B cell (primary cell): ENCODE measurements around the gene EPOP. TPM values are rescaled to one million over a fixed set of nuclear protein-coding genes. Genes with fewer than 3 reads are reported as not detected.
"Not testable (repeated sequence)": the region's sequence is repeated elsewhere in the genome, so short reads cannot be mapped to it uniquely, and the experiment has no call there.

ENCODE experiments used
- ATAC-seq: fragments of 200-7000 bp; cut with Tn5 transposase; one replicate; pipeline ENCODE4 v1.10.0; 2021; ENCODE audit warnings: low read depth, mild to moderate bottlenecking, moderate number of reproducible peaks, moderate library complexity
- CTCF ChIA-PET: fragments of 350-600 bp; sonication (Branson Sonifier 250); formaldehyde crosslinking; loops from one replicate; lab custom pipeline; 2021; ENCODE audit warnings: antibody characterized with exemption, inconsistent platforms; lab: Charles Lee
- POLR2A ChIA-PET: fragments of 350-600 bp; sonication (Branson Sonifier 250); formaldehyde crosslinking; loops from one replicate; lab custom pipeline; 2021; ENCODE audit warnings: antibody characterized with exemption; lab: Charles Lee
- DNase-seq: peaks from one replicate; pipeline ENCODE4 v3.0.0; 2013
- H2AFZ ChIP-seq: 2 replicates; pipeline ENCODE4 v1.6.1; 2012; ENCODE audit warnings: mild to moderate bottlenecking, low read depth, low read length; ENCODE audit not compliant: insufficient read depth, poor library complexity, severe bottlenecking
- H3K27ac ChIP-seq, 2 donors: 1 replicate in 1 of 2; 2 replicates in 1 of 2; pipeline ENCODE4 v1.5.1; 2012 to 2013; ENCODE audit warnings: low read length in 2 of 2, mild to moderate bottlenecking in 2 of 2, moderate library complexity in 1 of 2
- H3K27me3 ChIP-seq, 4 experiments: fragments of 200-600 bp in 1 of 4; sonication (generic) in 1 of 4; replicated peaks in 1 of 4; 1 replicate in 2 of 4; 2 replicates in 2 of 4; pipeline versions ENCODE4 v1.6.1 to v1.7.0; 2013 to 2016; ENCODE audit warnings: low read length in 3 of 4, mild to moderate bottlenecking in 2 of 4, mixed read lengths in 1 of 4, moderate library complexity in 1 of 4; ENCODE audit not compliant: insufficient read depth in 4 of 4, control insufficient read depth in 3 of 4; ENCODE audit errors: control extremely low read depth in 1 of 4
- H3K36me3 ChIP-seq, 2 experiments: replicated peaks in 1 of 2; 1 replicate in 1 of 2; 2 replicates in 1 of 2; pipeline versions ENCODE4 v1.6.1 to v1.7.1; 2013; ENCODE audit warnings: low read length in 1 of 2; ENCODE audit not compliant: insufficient read depth in 2 of 2, control insufficient read depth in 1 of 2; ENCODE audit errors: control extremely low read depth in 1 of 2, extremely low read depth in 1 of 2
- H3K4me1 ChIP-seq, 2 donors: fragments of 200-600 bp in 1 of 2; sonication (generic) in 1 of 2; 1 replicate in 1 of 2; 2 replicates in 1 of 2; pipeline versions ENCODE4 v1.5.1 to v1.6.1; 2013 to 2017; ENCODE audit warnings: low read length in 2 of 2; ENCODE audit not compliant: control insufficient read depth in 2 of 2, insufficient read depth in 2 of 2
- H3K4me2 ChIP-seq: replicated peaks from 2 replicates; pipeline ENCODE3; 2012; ENCODE audit warnings: mild to moderate bottlenecking, low read depth, low read length; ENCODE audit not compliant: poor library complexity, severe bottlenecking
- H3K4me3 ChIP-seq, 5 experiments: fragments of 200-600 bp in 1 of 5; sonication (generic) in 1 of 5; 1 replicate in 3 of 5; 2 replicates in 2 of 5; pipeline versions ENCODE4 v1.5.1 to v1.7.0; 2011 to 2016; ENCODE audit warnings: low read length in 4 of 5, mild to moderate bottlenecking in 4 of 5, low read depth in 2 of 5, control low read depth in 1 of 5, moderate library complexity in 1 of 5; ENCODE audit not compliant: insufficient read depth in 1 of 5; ENCODE audit errors: control extremely low read depth in 1 of 5, extremely low read depth in 1 of 5
- H3K79me2 ChIP-seq: fragments of 200-600 bp; sonication (generic); one replicate; pipeline ENCODE4 v1.6.0; 2016; ENCODE audit warnings: low read length; ENCODE audit not compliant: control insufficient read depth, insufficient read depth
- H3K9ac ChIP-seq: fragments of 200-600 bp; sonication (generic); 2 replicates; pipeline ENCODE4 v1.6.1; 2017; ENCODE audit warnings: mild to moderate bottlenecking, low read length, moderate library complexity
- H3K9me3 ChIP-seq, 3 donors: one replicate each; pipeline versions ENCODE4 v1.6.1 to v1.7.1; 2013; ENCODE audit warnings: low read length in 2 of 3; ENCODE audit not compliant: control insufficient read depth in 2 of 3, insufficient read depth in 1 of 3; ENCODE audit errors: control extremely low read depth in 1 of 3
- H4K20me1 ChIP-seq: 2 replicates; pipeline ENCODE4 v1.6.0; 2012; ENCODE audit warnings: mild to moderate bottlenecking, low read length; ENCODE audit not compliant: insufficient read depth, control insufficient read depth, poor library complexity, severe bottlenecking
- H3K27ac Mint-ChIP-seq: one replicate; pipeline ENCODE4 v1.8.0; 2021; ENCODE audit warnings: mixed read lengths
- H3K27me3 Mint-ChIP-seq: one replicate; pipeline ENCODE4 v1.8.0; 2021; ENCODE audit warnings: mixed read lengths
- H3K4me1 Mint-ChIP-seq: one replicate; pipeline ENCODE4 v1.8.0; 2021; ENCODE audit warnings: mixed read lengths
- H3K4me3 Mint-ChIP-seq: one replicate; pipeline ENCODE4 v1.8.0; 2021; ENCODE audit warnings: mixed read lengths
- H3K9me3 Mint-ChIP-seq: one replicate; pipeline ENCODE4 v1.8.0; 2022; ENCODE audit warnings: mixed read lengths; ENCODE audit not compliant: insufficient read depth
- EZH2 ChIP-seq: IDR thresholded peaks from 2 replicates; pipeline ENCODE4 v1.6.1; 2012; ENCODE audit warnings: borderline replicate concordance, low read depth, mild to moderate bottlenecking, moderate library complexity, low read length; ENCODE audit not compliant: insufficient read depth, poor library complexity, severe bottlenecking
- WGBS: methylation state at CpG from one replicate; pipeline ENCODE4 v1.1.5; 2013; ENCODE audit warnings: missing lambda C conversion rate; ENCODE audit not compliant: insufficient coverage; 5-methylcytosine and 5-hydroxymethylcytosine counted together
- intact Hi-C: fragments of 100-400 bp; cut with micrococcal nuclease; formaldehyde crosslinking; loops from one replicate; pipeline ENCODE4 v1.10.0; 2022
- polyA plus RNA-seq: library from polyadenylated mRNA; depleted of rRNA; stranded (reverse); fragments of >200 nt; gene quantifications from 2 replicates; pipeline ENCODE4 v1.2.3, GENCODE V29; 2012
- total RNA-seq, 2 donors: library from RNA; stranded (reverse); fragments of 120-200 nt in 1 of 2; gene quantifications; 1 replicate in 1 of 2; 2 replicates in 1 of 2; pipeline versions ENCODE4 v1.2.3 to v1.2.4, GENCODE V29; 2013 to 2022
- TF ChIP-seq, protein P1 (sequence below): fragments of 200-600 bp; IDR thresholded peaks from one replicate; pipeline ENCODE4 v1.8.0; 2022; ENCODE audit warnings: antibody characterized with exemption, mild to moderate bottlenecking

Gene EPOP
- total and polyA plus RNA-seq, 2 donors (not counting 1 experiment from before 2014, with no cell fraction given), result 0.66 to 1.2 TPM

DNA sequence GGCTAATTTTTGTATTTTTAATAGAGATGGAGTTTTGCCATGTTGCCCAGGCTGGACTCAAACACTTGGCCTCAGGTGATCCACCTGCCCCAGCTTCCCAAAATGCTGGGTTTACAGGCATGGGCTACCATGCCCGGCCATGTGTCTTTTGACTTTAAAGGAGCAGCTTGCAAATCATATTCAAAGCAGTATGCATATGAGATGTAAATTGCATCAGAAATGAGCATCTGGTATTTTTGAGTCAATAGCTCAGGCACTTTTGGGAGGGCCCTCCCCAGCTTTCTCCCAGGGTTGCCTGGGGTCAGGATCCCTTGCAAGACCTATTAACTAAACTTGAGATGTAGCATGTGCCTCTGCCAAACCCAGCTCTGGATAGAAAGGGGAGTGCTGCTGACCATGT, 21.5 kb downstream of the EPOP start:
- Histone ChIP-seq H3K27me3 (peaks cover 0 to 35% (median 4%) of the 10 kb centered on the region in 4 experiments), H4K20me1 (no peaks in the 10 kb centered on the region), H3K79me2 (no peaks in the 10 kb centered on the region), H3K36me3 (no peaks in the 10 kb centered on the region), H3K27ac (no peak overlapping the region), H3K4me3 (no peak overlapping the region), H3K4me2 (no peak overlapping the region), H3K9ac (no peak overlapping the region), H3K9me3 (peaks cover 0 to 3% (median 0%) of the 10 kb centered on the region in 3 donors), H2AFZ (no peak overlapping the region), H3K4me1 (peaks cover 0 to 8% of the 10 kb centered on the region in 2 donors)
- DNase-seq (no peak), ATAC-seq (no peak)
- intact Hi-C loops, result no loop called here
- H3K27ac Mint-ChIP-seq, result no peak overlapping the region
- H3K4me3 Mint-ChIP-seq, result no peak overlapping the region
- no peaks in the 10 kb centered on the region for H3K9me3 Mint-ChIP-seq
- peaks cover 36% of the 10 kb centered on the region for H3K27me3 Mint-ChIP-seq
- ChIA-PET CTCF (interaction anchor here (1.2 to 1.5 kb wide), 3 partner anchors 13 to 591 kb away, joined by 3 to 4 read pairs (median 4); no protein-coding TSS in a partner anchor), POLR2A (no interaction called here)
- TF ChIP-seq, protein P1, sequence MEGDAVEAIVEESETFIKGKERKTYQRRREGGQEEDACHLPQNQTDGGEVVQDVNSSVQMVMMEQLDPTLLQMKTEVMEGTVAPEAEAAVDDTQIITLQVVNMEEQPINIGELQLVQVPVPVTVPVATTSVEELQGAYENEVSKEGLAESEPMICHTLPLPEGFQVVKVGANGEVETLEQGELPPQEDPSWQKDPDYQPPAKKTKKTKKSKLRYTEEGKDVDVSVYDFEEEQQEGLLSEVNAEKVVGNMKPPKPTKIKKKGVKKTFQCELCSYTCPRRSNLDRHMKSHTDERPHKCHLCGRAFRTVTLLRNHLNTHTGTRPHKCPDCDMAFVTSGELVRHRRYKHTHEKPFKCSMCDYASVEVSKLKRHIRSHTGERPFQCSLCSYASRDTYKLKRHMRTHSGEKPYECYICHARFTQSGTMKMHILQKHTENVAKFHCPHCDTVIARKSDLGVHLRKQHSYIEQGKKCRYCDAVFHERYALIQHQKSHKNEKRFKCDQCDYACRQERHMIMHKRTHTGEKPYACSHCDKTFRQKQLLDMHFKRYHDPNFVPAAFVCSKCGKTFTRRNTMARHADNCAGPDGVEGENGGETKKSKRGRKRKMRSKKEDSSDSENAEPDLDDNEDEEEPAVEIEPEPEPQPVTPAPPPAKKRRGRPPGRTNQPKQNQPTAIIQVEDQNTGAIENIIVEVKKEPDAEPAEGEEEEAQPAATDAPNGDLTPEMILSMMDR, result no peak
- TF ChIP-seq EZH2, result no peak
- peaks cover 4% of the 10 kb centered on the region for H3K4me1 Mint-ChIP-seq
- 88% methylated on average over 1 of the region's 1 CpG for WGBS

DNA sequence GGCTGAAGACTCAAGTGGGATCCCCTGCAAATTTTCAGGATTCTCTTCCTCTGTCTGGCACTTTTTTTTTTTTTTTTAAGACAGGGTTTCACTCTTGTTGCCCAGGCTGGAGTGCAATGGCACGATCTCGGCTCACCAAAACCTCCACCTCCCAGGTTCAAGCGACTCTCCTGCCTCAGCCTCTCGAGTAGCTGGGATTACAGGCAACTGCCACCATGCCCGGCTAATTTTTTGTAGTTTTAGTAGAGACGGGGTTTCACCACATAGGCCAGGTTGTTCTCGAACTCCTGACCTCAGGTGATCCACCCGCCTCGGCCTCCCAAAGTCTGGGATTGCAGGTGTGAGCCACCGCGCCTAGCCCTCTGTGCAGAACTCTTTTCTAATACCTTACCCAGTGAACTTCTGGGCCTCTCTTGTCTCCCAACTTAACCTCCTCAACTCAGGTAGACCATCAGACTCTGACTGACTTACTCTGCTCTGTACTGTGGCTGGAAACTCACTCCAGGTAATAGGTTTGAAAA, 24.0 kb downstream of the EPOP start:
- H3K4me3 ChIP-seq, H3K4me1 Mint-ChIP-seq, H3K9ac ChIP-seq, H4K20me1 ChIP-seq, H3K27ac ChIP-seq, H3K27ac Mint-ChIP-seq, POLR2A ChIA-PET, intact Hi-C loops, H3K4me1 ChIP-seq, ATAC-seq, H3K4me2 ChIP-seq, H3K4me3 Mint-ChIP-seq, H3K79me2 ChIP-seq, DNase-seq, H3K36me3 ChIP-seq, H3K9me3 Mint-ChIP-seq, H2AFZ ChIP-seq, H3K9me3 ChIP-seq: not testable (repeated sequence)
- WGBS, result 89% methylated on average over 7 of the region's 11 CpGs
- CTCF ChIA-PET, result interaction anchor here (1.6 kb wide), 1 partner anchor 12 kb away, joined by 4 read pairs; no protein-coding TSS in a partner anchor
- H3K27me3 Mint-ChIP-seq, result peaks cover 23% of the 10 kb centered on the region
- peaks cover 0 to 21% (median 3%) of the 10 kb centered on the region in 4 experiments for H3K27me3 ChIP-seq
